ENCODE results near the gene RBL1. TPM values are rescaled to one million over a fixed set of nuclear protein-coding genes. Genes with fewer than 3 reads are reported as not detected.
"Not testable (repeated sequence)": the region's sequence is repeated elsewhere in the genome, so short reads cannot be mapped to it uniquely, and the experiment has no call there.

The RBL1 gene
- total and polyA plus RNA-seq, 7 donors, result 0.82 to 10.7 (median 4.0) TPM

DNA sequence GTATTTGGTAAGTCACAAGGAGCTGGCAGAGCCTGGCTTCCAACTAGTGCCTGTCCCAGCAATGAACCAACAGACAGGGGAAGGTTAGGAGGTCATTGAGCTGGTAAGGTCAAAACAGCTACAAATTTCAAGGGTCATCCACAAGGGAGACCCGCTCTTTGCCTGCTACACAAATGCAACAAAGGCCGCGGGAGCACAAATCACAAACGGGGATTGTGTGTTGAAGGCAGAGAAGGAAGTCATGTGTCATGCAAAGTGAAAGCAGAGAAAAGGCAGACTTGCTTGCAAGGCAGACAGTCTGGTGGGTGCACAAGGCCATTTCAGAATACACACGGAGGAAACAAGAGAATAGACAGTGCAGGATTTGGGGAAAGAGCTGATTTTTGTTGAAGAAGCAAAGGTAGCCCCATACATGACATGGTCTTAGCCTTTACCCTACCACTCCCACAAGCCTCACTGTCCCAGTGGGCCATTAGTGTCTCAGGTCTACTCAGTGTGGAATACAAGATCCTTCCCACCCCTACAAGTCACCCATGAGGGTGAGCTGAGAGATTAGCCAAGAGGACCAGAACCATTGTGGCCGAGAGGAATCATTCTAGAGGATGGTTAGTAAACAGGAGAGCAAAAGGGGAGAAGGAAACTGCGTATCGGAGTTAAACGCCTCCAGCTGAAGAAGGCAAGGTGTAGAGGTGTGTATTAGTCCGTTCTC lies 126.2 kb downstream of the RBL1 start:
- Histone ChIP-seq H3K36me3 (ENCODE audit: insufficient read depth in 1 of 2, low read depth in 1 of 2) (no peaks in the 10 kb centered on the region), H3K4me1 (no peaks in the 10 kb centered on the region), H3K9me3 (no peaks in the 10 kb centered on the region), H3K27ac (no peak overlapping the region), H3K4me3 (no peak overlapping the region), H3K27me3 (ENCODE audit: insufficient read depth in 3 of 3, low read length in 2 of 3) (no peaks in the 10 kb centered on the region)
- TF ChIP-seq, protein P1, sequence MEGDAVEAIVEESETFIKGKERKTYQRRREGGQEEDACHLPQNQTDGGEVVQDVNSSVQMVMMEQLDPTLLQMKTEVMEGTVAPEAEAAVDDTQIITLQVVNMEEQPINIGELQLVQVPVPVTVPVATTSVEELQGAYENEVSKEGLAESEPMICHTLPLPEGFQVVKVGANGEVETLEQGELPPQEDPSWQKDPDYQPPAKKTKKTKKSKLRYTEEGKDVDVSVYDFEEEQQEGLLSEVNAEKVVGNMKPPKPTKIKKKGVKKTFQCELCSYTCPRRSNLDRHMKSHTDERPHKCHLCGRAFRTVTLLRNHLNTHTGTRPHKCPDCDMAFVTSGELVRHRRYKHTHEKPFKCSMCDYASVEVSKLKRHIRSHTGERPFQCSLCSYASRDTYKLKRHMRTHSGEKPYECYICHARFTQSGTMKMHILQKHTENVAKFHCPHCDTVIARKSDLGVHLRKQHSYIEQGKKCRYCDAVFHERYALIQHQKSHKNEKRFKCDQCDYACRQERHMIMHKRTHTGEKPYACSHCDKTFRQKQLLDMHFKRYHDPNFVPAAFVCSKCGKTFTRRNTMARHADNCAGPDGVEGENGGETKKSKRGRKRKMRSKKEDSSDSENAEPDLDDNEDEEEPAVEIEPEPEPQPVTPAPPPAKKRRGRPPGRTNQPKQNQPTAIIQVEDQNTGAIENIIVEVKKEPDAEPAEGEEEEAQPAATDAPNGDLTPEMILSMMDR (IDR thresholded peaks at IDR 0.05), result no peak
- ATAC-seq, result no peak
- no peak for DNase-seq
- WGBS, 3 donors, result 73 to 83% (median 78%) methylated on average over 10 of the region's 10 CpGs
- intact Hi-C loops (cut with DNase I), result no loop called here

DNA sequence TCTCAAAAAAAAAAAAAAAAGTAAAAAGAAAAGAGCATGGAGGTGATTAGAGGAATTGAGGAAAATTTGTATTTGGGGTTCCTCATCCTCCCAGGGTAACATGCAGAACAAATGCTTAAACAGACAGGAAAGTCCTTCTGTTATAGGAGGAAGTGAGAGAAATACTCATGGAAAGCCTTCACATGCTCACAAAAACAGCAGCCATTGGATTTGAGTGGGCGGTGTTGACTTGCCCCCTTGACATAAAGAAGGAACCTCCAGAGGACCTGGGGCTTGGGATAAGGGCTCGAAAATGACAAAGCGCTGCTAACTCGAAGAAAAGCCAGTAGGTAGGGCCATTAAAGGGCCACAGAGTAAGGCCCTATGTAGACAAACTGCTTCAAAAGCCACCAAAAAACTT lies 126.7 kb downstream of the RBL1 start:
- H3K4me3 ChIP-seq, result no peak overlapping the region
- TF ChIP-seq, protein P1 (IDR thresholded peaks at IDR 0.05), result no peak
- DNase-seq (no peak), ATAC-seq (no peak)
- no peaks in the 10 kb centered on the region for H3K36me3 ChIP-seq (ENCODE audit: insufficient read depth in 1 of 2, low read depth in 1 of 2)
- H3K4me1 ChIP-seq, result no peaks in the 10 kb centered on the region
- 89 to 97% (median 92%) methylated on average over 4 of the region's 4 CpGs for WGBS, 3 donors
- no peaks in the 10 kb centered on the region for H3K27me3 ChIP-seq (ENCODE audit: insufficient read depth in 3 of 3, low read length in 2 of 3)
- no peak overlapping the region for H3K27ac ChIP-seq
- H3K9me3 ChIP-seq, result no peaks in the 10 kb centered on the region
- intact Hi-C loops (cut with DNase I), result no loop called here

DNA sequence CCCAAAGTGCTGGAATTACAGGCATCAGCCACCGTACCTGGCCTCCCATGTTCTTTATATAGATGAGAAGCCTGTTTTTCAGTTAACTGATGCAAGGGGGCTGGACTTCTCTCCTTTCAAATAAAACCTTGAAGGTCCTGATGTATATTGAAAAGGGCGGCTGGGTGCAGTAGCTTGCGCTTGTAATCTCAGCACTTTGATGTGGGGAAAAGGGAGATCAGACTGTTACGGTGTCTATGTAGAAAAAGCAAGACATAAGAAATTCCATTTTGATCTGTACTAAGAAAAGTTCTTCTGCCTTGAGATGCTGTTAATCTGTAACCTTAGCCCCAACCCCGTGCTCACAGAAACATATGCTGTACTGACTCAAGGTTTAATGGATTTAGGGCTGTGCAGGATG lies 128.2 kb downstream of the RBL1 start:
- intact Hi-C loops (cut with DNase I), result no loop called here
- no peak for ATAC-seq
- 82 to 89% (median 87%) methylated on average over 5 of the region's 5 CpGs for WGBS, 3 donors

DNA sequence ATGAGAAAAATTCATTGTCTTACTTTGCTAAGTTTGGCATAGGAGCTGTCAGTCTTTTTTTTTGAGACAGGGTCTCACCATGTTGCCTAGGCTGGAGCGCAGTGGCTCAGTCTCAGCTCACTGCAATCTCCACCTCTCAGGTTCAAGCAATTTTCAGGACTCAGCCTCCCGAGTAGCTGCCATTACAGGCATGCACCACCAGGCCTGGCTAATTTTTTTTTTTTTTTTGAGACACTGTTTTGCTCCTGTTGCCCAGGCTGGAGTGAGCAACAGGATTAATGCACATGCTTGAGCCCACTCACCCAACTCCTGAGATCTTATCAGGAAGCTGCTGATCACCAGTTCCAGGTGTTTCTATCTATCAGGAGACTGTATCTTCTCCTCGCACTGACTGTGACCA lies 128.8 kb downstream of the RBL1 start:
- H3K4me1 ChIP-seq, result not testable (repeated sequence)

More for the DNA sequence above, 128.2 kb downstream of the RBL1 start:
- H3K36me3 ChIP-seq (ENCODE audit: insufficient read depth in 1 of 2, low read depth in 1 of 2), result no peaks in the 10 kb centered on the region
- no peak for DNase-seq
- TF ChIP-seq, protein P1 (IDR thresholded peaks at IDR 0.05), result no peak
- H3K9me3 ChIP-seq, result no peaks in the 10 kb centered on the region
- no peak overlapping the region for H3K27ac ChIP-seq
- no peak overlapping the region for H3K4me3 ChIP-seq
- no peaks in the 10 kb centered on the region for H3K4me1 ChIP-seq
- no peaks in the 10 kb centered on the region for H3K27me3 ChIP-seq (ENCODE audit: insufficient read depth in 3 of 3, low read length in 2 of 3)

DNA sequence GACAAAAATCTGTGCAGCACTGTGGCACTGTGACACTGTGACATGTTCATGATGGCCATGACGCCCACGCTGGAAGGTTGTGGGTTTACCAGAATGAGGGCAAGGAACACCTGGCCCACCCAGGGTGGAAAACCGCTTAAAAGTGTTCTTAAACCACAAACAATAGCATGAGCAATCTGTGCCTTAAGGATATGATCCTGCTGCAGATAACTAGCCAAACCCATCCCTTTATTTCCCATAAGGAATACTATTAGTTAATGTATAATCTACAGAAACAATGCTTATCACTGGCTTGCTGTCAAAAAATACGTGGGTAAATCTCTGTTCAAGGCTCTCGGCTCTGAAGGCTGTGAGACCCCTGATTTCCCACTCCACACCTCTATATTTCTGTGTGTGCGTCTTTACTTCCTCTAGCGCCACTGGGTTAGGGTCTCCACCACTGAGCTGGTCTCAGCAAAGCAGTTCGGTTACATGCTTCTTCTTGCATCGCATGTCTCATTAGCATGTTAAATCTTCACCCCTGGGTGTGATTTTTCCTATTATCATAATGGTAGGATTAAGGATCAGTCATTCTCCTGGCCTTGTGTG lies 133.3 kb downstream of the RBL1 start:
- ATAC-seq; DNase-seq; H3K36me3 ChIP-seq (ENCODE audit: insufficient read depth in 1 of 2, low read depth in 1 of 2); H3K9me3 ChIP-seq; H3K27me3 ChIP-seq (ENCODE audit: insufficient read depth in 3 of 3, low read length in 2 of 3); intact Hi-C loops (cut with DNase I); H3K4me1 ChIP-seq; H3K4me3 ChIP-seq; H3K27ac ChIP-seq: not testable (repeated sequence)
- WGBS, 3 donors, result 84 to 90% (median 90%) methylated on average over 9 of the region's 9 CpGs

More for the DNA sequence above, 128.8 kb downstream of the RBL1 start:
- H3K27ac ChIP-seq; ATAC-seq; H3K36me3 ChIP-seq (ENCODE audit: insufficient read depth in 1 of 2, low read depth in 1 of 2); H3K9me3 ChIP-seq; DNase-seq; intact Hi-C loops (cut with DNase I); H3K4me3 ChIP-seq; H3K27me3 ChIP-seq (ENCODE audit: insufficient read depth in 3 of 3, low read length in 2 of 3): not testable (repeated sequence)
- 81 to 94% (median 86%) methylated on average over 3 of the region's 3 CpGs for WGBS, 3 donors

Data from psoas muscle (tissue), 8 donors.